ENCODE results near the gene TFAP2A.

Gene TFAP2A

DNA sequence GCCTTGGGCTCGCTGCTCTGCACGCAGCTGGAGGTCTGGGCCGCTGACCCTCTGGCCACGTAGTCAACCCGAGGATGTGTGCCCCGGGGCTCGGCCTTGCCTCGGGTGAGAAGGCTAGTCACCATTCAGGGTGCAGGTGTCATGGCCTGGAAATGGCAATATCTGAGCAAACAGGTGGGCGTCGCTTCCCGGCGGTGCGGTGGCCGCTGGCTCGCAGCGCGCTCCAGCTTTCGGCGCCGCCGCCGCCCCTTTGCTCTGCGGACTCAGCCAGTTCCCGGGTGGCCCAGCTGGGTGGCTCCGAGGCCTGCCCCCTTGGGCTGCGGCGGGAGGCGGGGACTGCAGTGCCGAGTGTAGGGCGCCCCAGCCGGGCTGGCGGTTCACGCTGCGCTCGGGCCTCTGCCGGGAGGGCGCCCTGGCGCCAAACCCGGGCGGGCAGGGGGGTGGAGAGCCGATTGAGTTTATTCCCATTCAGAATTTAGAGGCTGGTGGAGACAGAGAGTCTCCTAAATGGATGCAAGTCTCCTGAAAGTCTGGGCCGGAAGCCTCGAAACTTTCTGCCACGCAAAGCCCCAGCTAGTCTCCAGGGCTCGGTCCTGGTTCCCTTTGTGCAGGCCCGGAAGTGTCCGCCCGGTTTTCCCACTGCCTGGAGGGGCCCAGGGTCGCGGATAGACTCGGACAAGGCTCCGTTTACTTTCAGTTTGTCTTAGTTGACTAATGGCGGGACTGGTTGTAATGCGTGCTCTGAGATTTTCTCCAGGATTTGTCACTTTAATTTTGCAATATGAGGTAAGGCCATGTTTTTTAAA, 11.3 kb upstream of the TFAP2A start:
- DNase-seq, result no peak

DNA sequence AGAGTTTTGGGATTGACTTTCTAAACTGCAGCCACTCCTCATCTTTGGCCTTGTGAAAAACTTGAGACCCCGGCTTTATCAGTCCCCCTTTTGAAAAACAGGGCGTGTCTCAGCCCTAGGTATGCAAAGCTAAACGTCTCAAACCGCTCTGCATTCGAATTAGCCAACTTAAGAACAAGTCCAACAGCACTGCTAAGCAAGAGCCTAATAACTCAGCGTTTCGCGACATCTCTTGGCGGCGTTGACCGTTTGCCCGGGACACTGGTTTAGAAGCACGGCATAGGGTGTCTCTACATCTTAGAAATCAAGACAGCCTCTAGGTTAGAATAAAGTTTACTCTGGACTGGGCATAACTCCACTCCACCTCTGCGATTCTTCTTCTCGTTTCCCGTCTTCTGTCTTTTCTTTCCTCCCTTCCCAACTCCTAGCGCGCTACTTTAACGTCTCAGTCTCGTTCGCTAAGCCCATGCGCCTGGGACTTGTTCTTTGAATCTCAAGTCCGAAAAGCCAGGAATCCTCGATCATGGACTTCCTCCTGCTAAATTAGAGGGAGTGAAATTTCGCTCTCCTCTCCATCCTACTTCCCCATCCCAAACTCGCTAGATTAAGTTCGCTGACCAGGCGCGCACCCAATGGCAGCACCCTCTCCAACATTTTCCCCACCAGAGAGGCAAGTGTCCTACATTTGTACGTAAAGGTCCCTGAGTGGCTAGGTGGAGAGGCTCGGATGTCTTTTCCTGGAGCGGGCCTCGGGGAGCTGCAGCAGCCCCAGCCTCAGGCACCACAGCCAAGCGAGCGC, 10.5 kb upstream of the TFAP2A start:
- no peak for DNase-seq

- DNase-seq, result no peak
Measured at GRCh38 chr6:10424040-10424439, 9.2 kb upstream of the TFAP2A start.

DNA sequence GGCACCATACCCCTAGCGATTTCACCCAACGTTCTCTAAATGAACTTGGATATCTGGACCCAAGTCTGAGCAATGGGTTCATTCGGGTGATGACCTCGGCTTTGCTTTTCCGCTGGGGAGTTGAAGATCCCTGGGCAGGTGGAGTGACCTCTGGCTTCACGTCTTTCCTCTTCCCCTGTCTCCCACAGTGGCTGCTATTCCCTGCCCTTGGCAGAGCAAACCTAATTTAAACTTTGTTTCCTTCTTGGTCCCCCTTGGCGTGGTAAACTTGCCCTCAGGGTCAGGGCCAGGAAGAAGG, 7.8 kb upstream of the TFAP2A start:
- no peak for DNase-seq

GRCh38 chr6:10421921-10422736, 7.3 kb upstream of the TFAP2A start:
- no peak for DNase-seq

- no peak for DNase-seq
Measured at GRCh38 chr6:10421158-10421920, 6.5 kb upstream of the TFAP2A start.

DNA sequence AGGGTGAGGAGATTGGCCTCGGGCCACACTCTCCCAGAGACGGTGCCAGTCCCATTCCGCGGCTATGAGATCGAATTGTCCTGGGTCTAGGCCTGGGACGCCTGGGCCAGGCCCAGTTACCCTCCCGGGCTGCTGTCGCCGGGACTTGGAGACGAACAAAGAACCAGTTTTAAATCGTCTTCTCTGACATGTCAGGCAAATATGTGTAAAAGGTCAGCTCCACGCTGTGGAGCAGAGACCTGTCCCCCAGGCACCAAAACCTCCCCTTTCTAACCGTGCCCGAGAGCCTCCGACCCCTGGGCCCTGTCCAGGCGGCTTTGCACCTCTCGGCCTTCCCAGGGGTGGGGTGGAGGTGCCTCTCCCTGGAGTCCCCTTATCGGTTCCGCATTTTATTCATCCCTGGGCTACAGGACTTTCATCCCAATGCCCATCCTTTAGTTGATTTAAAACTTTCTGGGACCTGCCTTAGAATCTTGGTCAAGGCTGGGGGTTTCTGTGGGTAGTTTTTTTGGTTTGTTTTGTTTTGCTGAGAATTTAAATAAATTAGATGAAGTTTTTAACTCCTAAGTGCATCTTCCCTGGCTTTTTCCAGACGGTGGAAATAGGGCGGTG, 5.8 kb upstream of the TFAP2A start:
- no peak for DNase-seq

- DNase-seq, result no peak
Measured at GRCh38 chr6:10419749-10420545, 5.1 kb upstream of the TFAP2A start.

GRCh38 chr6:10418862-10419748, 4.2 kb upstream of the TFAP2A start:
- no peak for DNase-seq

DNA sequence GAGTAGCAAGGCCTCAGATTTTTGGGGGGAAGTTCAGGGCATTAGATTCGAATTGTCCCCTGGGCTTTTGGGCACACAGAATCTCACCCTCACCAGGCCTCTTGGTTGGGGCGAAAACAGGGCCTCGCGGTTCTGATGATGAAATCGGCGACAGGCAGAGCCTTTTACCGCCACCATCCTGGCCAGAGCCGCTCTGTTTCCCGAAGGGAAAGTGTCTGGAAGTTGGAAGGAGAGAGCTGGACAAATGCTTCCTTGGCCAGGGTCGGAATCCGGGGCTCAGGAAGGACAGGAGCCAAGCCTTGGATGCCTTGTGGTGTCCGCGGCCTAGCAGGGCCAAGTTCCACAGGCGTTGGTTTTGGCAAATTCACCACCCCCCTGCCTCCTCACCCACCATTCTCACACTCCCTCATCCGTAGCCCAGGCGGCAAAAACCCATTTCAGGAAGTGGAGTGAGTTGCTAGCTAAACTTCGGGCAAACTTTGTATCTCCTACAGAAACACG, 3.5 kb upstream of the TFAP2A start:
- no peak for DNase-seq

DNA sequence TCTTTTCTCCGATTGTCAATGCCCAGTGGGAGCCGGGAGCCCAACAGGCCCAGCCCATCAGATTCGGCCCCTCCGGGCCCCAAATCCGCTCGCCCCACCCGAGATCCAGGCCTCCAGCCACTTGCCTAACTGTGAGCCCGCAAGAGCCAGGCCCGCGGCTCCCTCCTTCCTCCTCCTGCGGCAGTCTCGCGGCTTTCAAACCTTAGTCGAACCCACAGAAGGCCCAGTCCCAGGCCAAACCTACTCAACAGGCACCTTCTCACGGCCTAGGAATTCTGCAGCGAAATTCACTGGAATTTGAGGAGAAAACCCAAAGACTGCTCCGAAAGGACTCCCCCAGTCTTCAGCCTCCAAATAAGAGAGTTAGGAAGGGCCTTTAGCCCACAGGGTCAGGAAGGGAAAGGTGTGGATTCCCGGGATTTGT, 2.8 kb upstream of the TFAP2A start:
- DNase-seq, result no peak

- DNase-seq, result no peak
Measured at GRCh38 chr6:10416863-10417641, 2.2 kb upstream of the TFAP2A start.

DNA sequence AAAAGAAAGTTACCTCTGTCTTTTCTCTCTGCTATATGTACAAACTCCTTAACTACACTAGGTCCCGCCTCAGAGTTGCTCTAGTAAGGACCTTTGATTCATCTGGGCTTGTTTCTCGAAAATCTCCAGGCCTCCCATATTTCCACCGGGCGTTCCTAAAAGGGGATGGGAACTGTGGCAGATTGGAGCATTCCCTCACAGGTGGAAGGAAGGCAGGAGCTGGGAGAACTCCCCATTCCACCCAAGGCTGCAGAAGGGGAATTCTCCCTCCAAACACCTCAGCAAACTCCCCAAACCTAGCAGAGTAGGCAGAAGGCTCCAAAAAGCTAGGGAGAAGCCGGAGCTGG, 1.6 kb upstream of the TFAP2A start:
- DNase-seq, result no peak

- no peak for DNase-seq
Measured at GRCh38 chr6:10415617-10416480, 975 bp upstream of the TFAP2A start.

- DNase-seq, result no peak
Measured at GRCh38 chr6:10413850-10414738, 780 bp downstream of the TFAP2A start.

GRCh38 chr6:10413262-10413849, 1.5 kb downstream of the TFAP2A start:
- DNase-seq, result no peak

Data from NCI-H1092 (cell line).